ENCODE data around the gene ATP7B. TPM values are rescaled to one million over a fixed set of nuclear protein-coding genes. Genes with fewer than 3 reads are reported as not detected.

Gene ATP7B
- total and polyA plus RNA-seq, 2 of the 4 experiments (the other 2 are of a cell fraction), result 2.7 to 2.9 TPM

GRCh38 chr13:52033039-52033438 is 21.8 kb upstream of the ATP7B start:
- Histone ChIP-seq H2BK15ac (ENCODE audit: low read depth, low read length) (no peak overlapping the region), H2BK20ac (ENCODE audit: low read depth, low read length) (no peak overlapping the region), H3K36me3 (ENCODE audit: control insufficient read depth, insufficient read depth, low read length) (peaks cover 8% of the 10 kb centered on the region), H2AK5ac (ENCODE audit: low read depth, low read length) (no peak overlapping the region), H3K4me3 (ENCODE audit: insufficient read depth, low read depth, low read length) (no peak overlapping the region), H3K4ac (ENCODE audit: low read depth, low read length) (no peak overlapping the region), H3K18ac (ENCODE audit: low read depth, low read length) (no peak overlapping the region), H3K56ac (ENCODE audit: extremely low read depth, insufficient read depth, low read length) (no peak overlapping the region), H3K9me1 (ENCODE audit: insufficient read depth, low read length) (no peaks in the 10 kb centered on the region), H4K5ac (ENCODE audit: low read depth, low read length) (no peak overlapping the region), H3K79me1 (ENCODE audit: low read depth in 1 of 2, low read length in 2 of 2) (peaks cover 7 to 14% of the 10 kb centered on the region in 2 experiments; a peak in 2 of 4 replicates), H2BK120ac (ENCODE audit: low read depth, low read length) (no peak overlapping the region), H3K27ac (ENCODE audit: insufficient read depth, low read length) (no peak overlapping the region), H2BK5ac (ENCODE audit: low read depth, low read length, poor library complexity, severe bottlenecking) (no peak overlapping the region), H3K9me3 (ENCODE audit: control insufficient read depth, insufficient read depth, low read length) (no peaks in the 10 kb centered on the region), H4K91ac (ENCODE audit: insufficient read depth, low read depth, low read length) (no peak overlapping the region), H3K4me2 (ENCODE audit: low read depth, low read length) (no peak overlapping the region), H2AFZ (replicated peaks; ENCODE audit: low read length, poor library complexity) (no peak overlapping the region), H2AK9ac (replicated peaks; ENCODE audit: low read depth, low read length, poor library complexity) (no peak overlapping the region), H4K20me1 (ENCODE audit: insufficient read depth, low read length) (no peaks in the 10 kb centered on the region), H3K14ac (replicated peaks; ENCODE audit: low read depth, low read length) (no peak overlapping the region), H3K9ac (ENCODE audit: low read depth, low read length) (no peak overlapping the region), H3K4me1 (ENCODE audit: control insufficient read depth, insufficient read depth, low read length) (no peaks in the 10 kb centered on the region), H3K27me3 (ENCODE audit: control insufficient read depth, insufficient read depth, low read length) (no peaks in the 10 kb centered on the region), H4K8ac (ENCODE audit: low read depth in 2 of 2, low read length in 2 of 2) (no peak overlapping the region), H3K23ac (ENCODE audit: low read depth, low read length) (no peak overlapping the region)
- WGBS, 2 experiments (ENCODE audit: extremely low coverage in 2 of 2, insufficient read length in 1 of 2), result 80% methylated on average over 2 of the region's 2 CpGs; no CpG with 5 or more reads in 1 of the 2 experiments
- dilution Hi-C loops (cut with HindIII; ENCODE audit: low sequenced_read_pairs, unreplicated experiment), result no loop called here
- BruUV-seq (replicated peaks), result no TSS peak
- TF ChIP-seq SMC3 (IDR thresholded peaks at IDR 0.05; ENCODE audit: low read depth, low read length), result no peak
- TF ChIP-seq MAZ (IDR thresholded peaks at IDR 0.05; ENCODE audit: borderline replicate concordance, low read depth, low read length), result no peak
- TF ChIP-seq BHLHE40 (IDR thresholded peaks at IDR 0.05; ENCODE audit: low read depth, low read length), result no peak
- no peak for TF ChIP-seq RAD21 (IDR thresholded peaks at IDR 0.05; ENCODE audit: low read length)
- TF ChIP-seq, protein P1, sequence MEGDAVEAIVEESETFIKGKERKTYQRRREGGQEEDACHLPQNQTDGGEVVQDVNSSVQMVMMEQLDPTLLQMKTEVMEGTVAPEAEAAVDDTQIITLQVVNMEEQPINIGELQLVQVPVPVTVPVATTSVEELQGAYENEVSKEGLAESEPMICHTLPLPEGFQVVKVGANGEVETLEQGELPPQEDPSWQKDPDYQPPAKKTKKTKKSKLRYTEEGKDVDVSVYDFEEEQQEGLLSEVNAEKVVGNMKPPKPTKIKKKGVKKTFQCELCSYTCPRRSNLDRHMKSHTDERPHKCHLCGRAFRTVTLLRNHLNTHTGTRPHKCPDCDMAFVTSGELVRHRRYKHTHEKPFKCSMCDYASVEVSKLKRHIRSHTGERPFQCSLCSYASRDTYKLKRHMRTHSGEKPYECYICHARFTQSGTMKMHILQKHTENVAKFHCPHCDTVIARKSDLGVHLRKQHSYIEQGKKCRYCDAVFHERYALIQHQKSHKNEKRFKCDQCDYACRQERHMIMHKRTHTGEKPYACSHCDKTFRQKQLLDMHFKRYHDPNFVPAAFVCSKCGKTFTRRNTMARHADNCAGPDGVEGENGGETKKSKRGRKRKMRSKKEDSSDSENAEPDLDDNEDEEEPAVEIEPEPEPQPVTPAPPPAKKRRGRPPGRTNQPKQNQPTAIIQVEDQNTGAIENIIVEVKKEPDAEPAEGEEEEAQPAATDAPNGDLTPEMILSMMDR (conservative IDR thresholded peaks at IDR 0.05; ENCODE audit: low read depth, low read length), result no peak
- TF ChIP-seq ELK1 (IDR thresholded peaks at IDR 0.05; ENCODE audit: borderline replicate concordance, low read depth, low read length), result no peak
- TF ChIP-seq USF2 (IDR thresholded peaks at IDR 0.05; ENCODE audit: low read depth, low read length), result no peak
- no peak for TF ChIP-seq MXI1 (IDR thresholded peaks at IDR 0.05; ENCODE audit: borderline replicate concordance, low read depth, low read length)
- no peak for TF ChIP-seq MAFK (IDR thresholded peaks at IDR 0.05; ENCODE audit: low read depth, low read length)
- in situ Hi-C loops (cut with MboI; ENCODE audit: low sequenced_read_pairs), result no loop called here
- ATAC-seq (ENCODE audit: low read depth), result no peak
- intact Hi-C loops (cut with micrococcal nuclease), result no loop called here
- ChIA-PET POLR2A (ENCODE audit: unreplicated experiment) (no interaction called here), CTCF (interaction anchor here (1.3 kb wide), 1 partner anchor 20 kb away, joined by 4 read pairs; no protein-coding TSS in a partner anchor)
- DNase-seq, result no peak

Measured in IMR-90 (cell line).